GM12873 (cell line): ENCODE measurements around the gene PLA2G4F.

Source experiments
- CTCF ChIP-seq: IDR thresholded peaks from 2 replicates; pipeline ENCODE4 v1.5.1; 2012; ENCODE audit warnings: low read depth, mild to moderate bottlenecking, moderate library complexity, low read length, control low read depth; ENCODE audit not compliant: insufficient read depth; ENCODE audit errors: missing control alignments

The PLA2G4F gene

GRCh38 chr15:42106288-42106687 lies 50.1 kb downstream of the PLA2G4F start:
- TF ChIP-seq CTCF: no peak

- TF ChIP-seq CTCF: no peak
Measured at GRCh38 chr15:42104095-42104891, 52.1 kb downstream of the PLA2G4F start.

- TF ChIP-seq CTCF: no peak
Measured at GRCh38 chr15:42102646-42103235, 53.7 kb downstream of the PLA2G4F start.

DNA sequence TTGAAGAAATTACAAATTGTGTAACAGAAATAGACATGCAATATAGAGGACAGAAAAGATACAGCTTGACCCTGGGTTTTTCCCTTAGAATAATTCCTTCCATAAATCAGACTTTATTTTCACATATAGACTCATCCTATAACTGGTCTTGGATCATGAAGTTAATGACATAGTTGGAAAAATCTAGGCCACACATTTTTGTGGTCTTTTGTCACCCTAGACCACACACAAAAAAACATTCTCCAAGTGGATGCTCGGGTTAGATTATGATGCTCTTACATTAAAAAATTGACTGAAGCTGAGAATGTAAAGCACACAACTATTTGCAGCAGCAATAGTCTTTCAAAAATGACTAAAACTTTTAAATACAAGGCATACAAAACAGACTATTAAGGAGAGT lies 54.6 kb downstream of the PLA2G4F start:
- no peak for TF ChIP-seq CTCF

DNA sequence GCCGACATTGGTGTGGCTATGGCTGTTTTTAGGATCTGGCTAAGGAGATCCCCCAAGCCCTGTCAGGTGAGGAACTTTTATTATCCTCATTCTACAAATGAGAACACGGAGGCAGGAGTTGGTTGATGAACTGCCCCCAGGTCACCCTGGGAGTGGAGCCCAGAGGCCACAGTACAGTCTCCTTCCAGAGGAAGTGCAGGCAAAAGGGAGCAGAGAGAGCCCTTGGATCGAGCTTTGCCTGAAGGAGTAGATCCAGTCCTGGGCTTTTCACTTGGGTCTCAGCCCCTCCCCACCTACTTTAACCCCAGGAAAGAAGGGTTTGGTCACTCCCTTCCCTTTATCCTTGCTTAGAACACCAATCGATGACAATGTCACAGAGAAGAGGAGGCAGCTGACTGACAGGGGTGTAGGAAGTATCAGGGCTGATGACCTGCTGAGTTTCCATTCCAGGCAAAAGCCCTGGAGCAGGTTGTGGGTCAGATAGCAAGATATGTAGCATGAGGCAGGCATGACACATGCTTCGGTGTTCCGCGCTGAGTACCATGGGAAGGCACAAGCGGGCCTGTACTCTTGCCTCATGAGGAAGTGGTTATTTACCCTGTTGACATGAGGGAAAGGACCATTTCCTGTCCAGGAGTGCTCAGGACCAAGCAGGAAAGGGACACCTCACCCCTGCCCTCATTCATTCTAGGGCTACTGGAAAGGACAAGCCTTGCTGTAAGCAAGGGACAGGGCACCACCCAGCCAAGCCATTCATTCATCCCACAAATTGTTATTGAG lies 56.2 kb downstream of the PLA2G4F start:
- TF ChIP-seq CTCF: no peak

DNA sequence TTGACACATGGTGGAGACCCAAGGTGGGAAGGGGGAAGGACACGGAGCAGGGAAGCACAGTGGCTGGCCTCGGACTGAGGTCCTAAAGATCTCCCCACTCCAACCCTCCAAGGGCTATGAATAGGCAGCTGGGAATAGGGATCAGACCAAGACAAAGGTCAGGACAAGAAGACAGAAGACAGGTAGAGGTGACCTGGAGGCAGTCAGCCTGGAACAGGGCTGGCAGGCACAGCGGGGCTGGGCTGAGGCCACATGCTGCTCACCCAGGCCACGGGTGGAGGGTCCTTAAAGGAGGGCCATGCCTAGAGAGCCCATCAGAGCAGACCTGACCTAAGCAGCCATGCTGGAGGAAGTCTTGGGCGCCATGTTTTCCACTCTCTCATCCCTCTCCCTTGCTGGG lies 59.4 kb downstream of the PLA2G4F start:
- no peak for TF ChIP-seq CTCF

DNA sequence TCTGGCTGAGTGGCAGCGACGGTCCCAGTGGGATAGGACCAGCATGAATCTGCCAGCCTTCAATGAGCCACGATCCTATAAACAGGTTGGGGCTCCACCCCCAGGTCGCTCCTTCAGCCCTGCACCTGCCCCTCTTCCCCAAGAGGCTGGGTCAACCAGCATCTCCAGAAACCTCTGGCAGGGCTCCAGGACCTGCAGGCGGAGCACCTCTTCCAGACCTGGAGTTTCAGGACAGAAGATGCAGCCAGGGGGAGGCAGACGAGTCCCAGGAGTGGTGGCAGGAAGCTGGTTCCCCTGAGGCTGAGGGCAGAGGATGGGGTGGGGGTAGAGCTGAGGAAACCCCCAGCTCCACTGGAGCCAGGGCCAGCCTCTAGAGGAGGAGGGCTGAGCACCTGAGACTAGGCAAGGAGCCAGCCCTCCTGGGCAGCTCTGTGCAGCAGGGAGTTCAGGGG lies 61.9 kb downstream of the PLA2G4F start, which contains the start of gene PLA2G4D:
TSS of gene PLA2G4D (minus strand) at position 51 of the 452 bp plus-strand sequence. CDS start 103 bp downstream, outside the sequence.
- no peak for TF ChIP-seq CTCF
